Measurements from ENCODE around the gene NDOR1.

NDOR1 gene

DNA sequence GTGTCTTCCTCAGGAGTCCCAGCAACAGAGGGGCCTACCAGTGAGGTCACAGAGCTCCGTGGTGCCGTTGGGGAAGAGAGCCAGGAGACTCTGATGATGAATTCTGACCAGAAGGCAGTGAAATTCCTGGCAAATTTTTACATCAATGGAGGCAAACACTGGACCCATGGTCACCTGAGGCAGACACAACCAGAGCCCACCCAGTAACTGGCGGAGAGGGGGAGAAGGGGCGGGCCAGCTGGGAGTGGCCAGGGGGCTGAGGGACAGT lies 45.6 kb downstream of the NDOR1 start, which contains the start of gene STPG3:
Gene STPG3 (plus strand): TSS at position 93 of the 268 bp plus-strand sequence. CDS start 1 bp downstream, at position 94.
- peaks cover 10% of the 10 kb centered on the region for H3K79me2 ChIP-seq (ENCODE audit: control insufficient read depth, low read length)
- 0 out of 2 replicates have a peak, but pooled peaks cover 3% of the 10 kb centered on the region for H3F3A ChIP-seq (ENCODE audit: control insufficient read depth, insufficient read depth)
- TF ChIP-seq EZH2phosphoT487 (IDR thresholded peaks at IDR 0.05; ENCODE audit: borderline replicate concordance, low read length) = no peak
- TF ChIP-seq, protein P1, sequence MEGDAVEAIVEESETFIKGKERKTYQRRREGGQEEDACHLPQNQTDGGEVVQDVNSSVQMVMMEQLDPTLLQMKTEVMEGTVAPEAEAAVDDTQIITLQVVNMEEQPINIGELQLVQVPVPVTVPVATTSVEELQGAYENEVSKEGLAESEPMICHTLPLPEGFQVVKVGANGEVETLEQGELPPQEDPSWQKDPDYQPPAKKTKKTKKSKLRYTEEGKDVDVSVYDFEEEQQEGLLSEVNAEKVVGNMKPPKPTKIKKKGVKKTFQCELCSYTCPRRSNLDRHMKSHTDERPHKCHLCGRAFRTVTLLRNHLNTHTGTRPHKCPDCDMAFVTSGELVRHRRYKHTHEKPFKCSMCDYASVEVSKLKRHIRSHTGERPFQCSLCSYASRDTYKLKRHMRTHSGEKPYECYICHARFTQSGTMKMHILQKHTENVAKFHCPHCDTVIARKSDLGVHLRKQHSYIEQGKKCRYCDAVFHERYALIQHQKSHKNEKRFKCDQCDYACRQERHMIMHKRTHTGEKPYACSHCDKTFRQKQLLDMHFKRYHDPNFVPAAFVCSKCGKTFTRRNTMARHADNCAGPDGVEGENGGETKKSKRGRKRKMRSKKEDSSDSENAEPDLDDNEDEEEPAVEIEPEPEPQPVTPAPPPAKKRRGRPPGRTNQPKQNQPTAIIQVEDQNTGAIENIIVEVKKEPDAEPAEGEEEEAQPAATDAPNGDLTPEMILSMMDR (IDR thresholded peaks at IDR 0.05; ENCODE audit: low read depth, low read length, poor library complexity, severe bottlenecking) = no peak
- peaks cover 41% of the 10 kb centered on the region for H3K4me1 ChIP-seq (ENCODE audit: control insufficient read depth, low read length)
- H3K27ac ChIP-seq (ENCODE audit: low read depth, low read length) = no peak within 1 kb of the TSS
- H4K20me1 ChIP-seq (ENCODE audit: control insufficient read depth, insufficient read depth, low read depth, low read length) = no peaks in the 10 kb centered on the region
- H3K4me2 ChIP-seq (ENCODE audit: low read length) = no peak within 1 kb of the TSS
- H3K9me2 ChIP-seq (replicated peaks; ENCODE audit: control insufficient read depth, low read length) = no peaks in the 10 kb centered on the region
- H3K9me3 ChIP-seq (ENCODE audit: control insufficient read depth, insufficient read depth, low read length) = no peaks in the 10 kb centered on the region
- no peaks in the 10 kb centered on the region for H3K27me3 ChIP-seq (ENCODE audit: control insufficient read depth, low read length)
- no peak within 1 kb of the TSS for H3K4me3 ChIP-seq (ENCODE audit: low read length)
- H3K36me3 ChIP-seq (ENCODE audit: control insufficient read depth, low read length) = peaks cover 9% of the 10 kb centered on the region

DNA sequence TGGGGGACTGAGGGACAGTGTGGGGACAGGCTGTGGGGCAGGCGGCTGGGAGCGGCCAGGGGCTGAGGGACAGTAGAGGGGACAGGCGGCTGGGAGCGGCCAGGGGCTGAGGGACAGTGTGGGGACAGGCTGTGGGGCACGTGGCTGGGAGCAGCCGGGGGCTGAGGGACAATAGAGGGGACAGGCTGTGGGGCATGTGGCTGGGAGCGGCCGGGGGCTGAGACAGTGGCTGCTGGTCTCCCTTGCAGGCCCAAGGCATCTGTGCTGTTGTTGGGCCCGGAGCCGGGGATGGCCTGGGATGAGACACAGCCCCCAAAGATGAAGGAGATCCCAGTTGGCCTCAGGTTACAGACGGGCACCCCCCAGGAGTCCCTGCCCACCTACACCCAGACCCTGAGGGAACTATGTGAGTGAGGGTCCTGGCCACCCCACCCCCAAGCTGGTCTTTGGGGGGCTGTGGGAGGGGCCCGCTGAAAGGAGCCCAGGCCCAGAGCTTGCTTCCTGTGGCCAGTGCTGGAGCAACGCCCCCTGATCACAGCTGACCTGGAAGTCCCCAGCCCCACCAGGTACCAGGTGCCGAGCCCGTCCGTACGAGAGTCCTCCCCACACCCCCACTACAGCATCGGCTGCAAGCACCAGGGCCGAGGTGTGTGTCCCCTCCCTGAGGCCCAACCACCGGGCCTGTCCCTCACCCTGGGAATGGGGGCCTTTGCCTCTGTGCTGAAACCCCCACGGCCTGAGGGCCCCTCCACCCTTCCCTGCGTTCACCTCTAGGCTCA lies 46.2 kb downstream of the NDOR1 start:
- Histone ChIP-seq H3K4me3 (ENCODE audit: low read length) (no peak overlapping the region), H3K27ac (ENCODE audit: low read depth, low read length) (no peak overlapping the region), H3K27me3 (ENCODE audit: control insufficient read depth, low read length) (no peaks in the 10 kb centered on the region), H3K79me2 (ENCODE audit: control insufficient read depth, low read length) (peaks cover 15% of the 10 kb centered on the region), H4K20me1 (ENCODE audit: control insufficient read depth, insufficient read depth, low read depth, low read length) (no peaks in the 10 kb centered on the region), H3K36me3 (ENCODE audit: control insufficient read depth, low read length) (peaks cover 14% of the 10 kb centered on the region), H3K9me2 (replicated peaks; ENCODE audit: control insufficient read depth, low read length) (no peaks in the 10 kb centered on the region), H3K4me1 (ENCODE audit: control insufficient read depth, low read length) (peaks cover 41% of the 10 kb centered on the region), H3K9me3 (ENCODE audit: control insufficient read depth, insufficient read depth, low read length) (no peaks in the 10 kb centered on the region), H3K4me2 (ENCODE audit: low read length) (no peak overlapping the region), H3F3A (ENCODE audit: control insufficient read depth, insufficient read depth) (0 out of 2 replicates have a peak, but pooled peaks cover 3% of the 10 kb centered on the region)
- no peak for TF ChIP-seq EZH2phosphoT487 (IDR thresholded peaks at IDR 0.05; ENCODE audit: borderline replicate concordance, low read length)
- TF ChIP-seq, protein P1 (IDR thresholded peaks at IDR 0.05; ENCODE audit: low read depth, low read length, poor library complexity, severe bottlenecking) = no peak

DNA sequence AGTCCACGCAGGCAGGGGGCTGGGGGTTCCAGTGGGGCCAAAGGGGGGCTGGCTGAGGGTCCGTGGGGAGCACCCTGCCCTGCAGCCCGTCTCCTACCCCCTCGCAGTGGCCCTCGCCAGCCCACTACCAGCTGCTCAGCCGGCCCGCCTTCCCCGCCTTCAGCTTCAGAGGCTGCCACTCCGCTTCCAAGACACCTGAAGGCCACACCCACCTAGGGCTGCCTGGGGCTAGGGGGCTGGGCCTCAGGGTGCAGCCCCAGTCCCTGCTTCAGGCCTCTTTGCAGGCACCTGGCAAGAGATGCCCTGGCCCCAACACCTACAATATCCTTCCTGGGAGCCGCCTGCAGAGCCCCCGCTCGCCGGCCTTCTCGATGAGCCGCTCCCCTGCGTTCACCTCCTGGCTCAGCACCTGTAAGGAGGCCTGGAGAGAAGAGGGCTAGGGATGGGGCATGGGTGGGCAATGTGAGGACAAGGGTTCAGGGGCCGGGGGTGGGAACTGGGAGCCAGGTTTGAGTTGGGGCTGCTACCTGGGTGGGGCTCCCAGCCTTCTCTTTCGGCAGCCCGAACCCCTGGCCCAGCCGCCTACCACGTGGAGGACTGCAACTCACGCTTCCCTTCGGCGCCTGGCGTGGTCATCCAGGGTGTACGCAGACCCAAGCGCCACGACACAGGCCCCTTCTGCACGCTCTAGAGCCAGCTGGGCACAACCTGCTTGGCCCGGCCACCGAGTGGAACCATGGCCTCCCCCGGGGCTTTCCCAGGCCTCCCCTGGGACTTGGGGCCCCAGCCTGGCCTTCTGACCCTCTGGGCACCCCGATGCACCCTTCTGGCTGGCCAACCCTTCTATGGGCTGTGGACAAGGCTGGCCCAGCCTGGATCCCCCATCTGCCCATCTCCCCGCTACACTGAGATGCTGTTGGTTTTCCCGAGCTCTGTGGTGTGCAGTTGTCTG lies 47.3 kb downstream of the NDOR1 start:
- no peak overlapping the region for H3K4me3 ChIP-seq (ENCODE audit: low read length)
- H3F3A ChIP-seq (ENCODE audit: control insufficient read depth, insufficient read depth) = 0 out of 2 replicates have a peak, but pooled peaks cover 3% of the 10 kb centered on the region
- H3K36me3 ChIP-seq (ENCODE audit: control insufficient read depth, low read length) = peaks cover 21% of the 10 kb centered on the region
- no peak overlapping the region for H3K27ac ChIP-seq (ENCODE audit: low read depth, low read length)
- H3K9me2 ChIP-seq (replicated peaks; ENCODE audit: control insufficient read depth, low read length) = no peaks in the 10 kb centered on the region
- no peaks in the 10 kb centered on the region for H3K9me3 ChIP-seq (ENCODE audit: control insufficient read depth, insufficient read depth, low read length)
- H3K79me2 ChIP-seq (ENCODE audit: control insufficient read depth, low read length) = peaks cover 21% of the 10 kb centered on the region
- peak overlapping the region; percentile 2; the same call in 1 of the 2 replicates for H3K4me2 ChIP-seq (ENCODE audit: low read length)
- no peaks in the 10 kb centered on the region for H4K20me1 ChIP-seq (ENCODE audit: control insufficient read depth, insufficient read depth, low read depth, low read length)
- H3K4me1 ChIP-seq (ENCODE audit: control insufficient read depth, low read length) = peaks cover 44% of the 10 kb centered on the region
- no peaks in the 10 kb centered on the region for H3K27me3 ChIP-seq (ENCODE audit: control insufficient read depth, low read length)
- TF ChIP-seq, protein P1 (IDR thresholded peaks at IDR 0.05; ENCODE audit: low read depth, low read length, poor library complexity, severe bottlenecking) = no peak
- no peak for TF ChIP-seq EZH2phosphoT487 (IDR thresholded peaks at IDR 0.05; ENCODE audit: borderline replicate concordance, low read length)
